ENCODE results near the gene ST6GALNAC1. TPM values are rescaled to one million over a fixed set of nuclear protein-coding genes. Genes with fewer than 3 reads are reported as not detected.

Gene ST6GALNAC1
- total RNA-seq, 4 donors from 2014 or later = 0.83 to 4.9 (median 3.2) TPM

GRCh38 chr17:76588182-76588581 is 55.4 kb downstream of the ST6GALNAC1 start:
- no peak overlapping the region for H3K4me3 ChIP-seq
- TF ChIP-seq POLR2AphosphoS5 (IDR thresholded peaks at IDR 0.05) (no peak), EP300 (IDR thresholded peaks at IDR 0.05) (no peak), POLR2A (IDR thresholded peaks at IDR 0.05; ENCODE audit: low read depth) (no peak), CTCF (IDR thresholded peaks at IDR 0.05) (no peak)
- no peaks in the 10 kb centered on the region for H3K36me3 ChIP-seq
- no peak overlapping the region for H3K27ac ChIP-seq (replicated peaks in 1 of 4)
- no peak for DNase-seq (ENCODE audit: extremely low spot score)
- H3K9me3 ChIP-seq = no peaks in the 10 kb centered on the region
- H3K27me3 ChIP-seq = peaks cover 0 to 61% (median 25%) of the 10 kb centered on the region in 4 donors
- intact Hi-C loops (cut with DNase I) = no loop called here
- peaks cover 15 to 30% (median 27%) of the 10 kb centered on the region in 4 donors for H3K4me1 ChIP-seq

GRCh38 chr17:76586741-76587487 is 56.6 kb downstream of the ST6GALNAC1 start:
- Histone ChIP-seq H3K36me3 (no peaks in the 10 kb centered on the region), H3K4me1 (peaks cover 15 to 30% (median 27%) of the 10 kb centered on the region in 4 donors), H3K27ac (replicated peaks in 1 of 4) (no peak overlapping the region), H3K4me3 (peak overlapping the region; percentile 61 to 69 (median 64)), H3K9me3 (no peaks in the 10 kb centered on the region), H3K27me3 (peaks cover 0 to 56% (median 25%) of the 10 kb centered on the region in 4 donors)
- intact Hi-C loops (cut with DNase I) = loop anchor here (2.0 kb wide), 1 partner anchor 64 kb away; no protein-coding TSS in a partner anchor
- no peak for DNase-seq (ENCODE audit: extremely low spot score)
- no peak for TF ChIP-seq EP300 (IDR thresholded peaks at IDR 0.05)
- TF ChIP-seq POLR2A (IDR thresholded peaks at IDR 0.05; ENCODE audit: low read depth) = no peak
- no peak for TF ChIP-seq CTCF (IDR thresholded peaks at IDR 0.05)
- no peak for TF ChIP-seq POLR2AphosphoS5 (IDR thresholded peaks at IDR 0.05)
- 50% methylated on average over 15 of the region's 17 CpGs for WGBS

- H3K36me3 ChIP-seq = no peaks in the 10 kb centered on the region
- 2% methylated on average over 30 of the region's 84 CpGs for WGBS
- DNase-seq (ENCODE audit: extremely low spot score) = no peak
- peaks cover 15 to 30% (median 27%) of the 10 kb centered on the region in 4 donors for H3K4me1 ChIP-seq
- no peaks in the 10 kb centered on the region for H3K9me3 ChIP-seq
- TF ChIP-seq POLR2AphosphoS5 (IDR thresholded peaks at IDR 0.05) (peak in 1 of 2 donors; percentile 40), CTCF (IDR thresholded peaks at IDR 0.05) (peak; percentile 41 to 55 (median 52)), EP300 (IDR thresholded peaks at IDR 0.05) (no peak)
- peaks cover 0 to 56% (median 25%) of the 10 kb centered on the region in 4 donors for H3K27me3 ChIP-seq
- intact Hi-C loops (cut with DNase I) = loop anchor here (2.0 kb wide), 1 partner anchor 63 kb away; no protein-coding TSS in a partner anchor
- peak within 1 kb of the TSS; percentile 59 to 72 (median 67) for H3K27ac ChIP-seq (replicated peaks in 1 of 4)
- peak within 1 kb of the TSS; percentile 61 to 69 (median 64) for H3K4me3 ChIP-seq
Measured at GRCh38 chr17:76585649-76586593, 57.6 kb downstream of the ST6GALNAC1 start, which contains the start of gene ST6GALNAC2. ST6GALNAC2 (minus strand) TSS chr17:76585860; CDS start chr17:76585808, 52 bp downstream.

- peak overlapping the region; percentile 59 to 72 (median 67) for H3K27ac ChIP-seq (replicated peaks in 1 of 4)
- DNase-seq (ENCODE audit: extremely low spot score) = no peak
- WGBS = 3% methylated on average over 28 of the region's 62 CpGs
- peak overlapping the region; percentile 61 to 69 (median 64) for H3K4me3 ChIP-seq
- peaks cover 0 to 56% (median 25%) of the 10 kb centered on the region in 4 donors for H3K27me3 ChIP-seq
- H3K9me3 ChIP-seq = no peaks in the 10 kb centered on the region
- intact Hi-C loops (cut with DNase I) = no loop called here
- H3K4me1 ChIP-seq = peaks cover 15 to 30% (median 27%) of the 10 kb centered on the region in 4 donors
- TF ChIP-seq EP300 (IDR thresholded peaks at IDR 0.05) (no peak), CTCF (IDR thresholded peaks at IDR 0.05) (no peak), POLR2AphosphoS5 (IDR thresholded peaks at IDR 0.05) (no peak)
- no peaks in the 10 kb centered on the region for H3K36me3 ChIP-seq
Measured at GRCh38 chr17:76585033-76585648, 58.4 kb downstream of the ST6GALNAC1 start.
